Activated naive CD4-positive, alpha-beta T cell (primary cell): ENCODE data around the gene ST3GAL4.
A peak's percentile ranks its signal among the peaks of the same experiment; 100 is the strongest.
"Not testable (repeated sequence)": the region's sequence is repeated elsewhere in the genome, so short reads cannot be mapped to it uniquely, and the experiment has no call there.

ENCODE experiments used
- DNase-seq, 4 experiments: peaks; one replicate each; lab custom pipeline; 2025; lab: John Stamatoyannopoulos, UW

ST3GAL4 gene

GRCh38 chr11:126346586-126346940 lies 8.9 kb upstream of the ST3GAL4 start:
- DNase-seq: no peak

- not testable (repeated sequence) for DNase-seq
These were observed 8.5 kb upstream of the ST3GAL4 start for GRCh38 chr11:126346946-126347345.

- DNase-seq: no peak
These were observed 7.5 kb upstream of the ST3GAL4 start for GRCh38 chr11:126347751-126348668.

GRCh38 chr11:126348806-126349582 lies 6.5 kb upstream of the ST3GAL4 start:
- no peak for DNase-seq

GRCh38 chr11:126350836-126351235 lies 4.7 kb upstream of the ST3GAL4 start:
- no peak for DNase-seq

- DNase-seq: no peak
These were observed 3.3 kb upstream of the ST3GAL4 start for GRCh38 chr11:126352163-126352562.

- DNase-seq: no peak
These were observed 2.3 kb upstream of the ST3GAL4 start for GRCh38 chr11:126352934-126353801.

GRCh38 chr11:126354631-126355323 lies 709 bp upstream of the ST3GAL4 start:
- peak in 1 of 4 experiments; percentile 29 for DNase-seq

GRCh38 chr11:126355926-126356897 lies 726 bp downstream of the ST3GAL4 start:
- DNase-seq: no peak

GRCh38 chr11:126357055-126357962 lies 1.8 kb downstream of the ST3GAL4 start:
- DNase-seq: no peak

- DNase-seq: no peak
These were observed 2.7 kb downstream of the ST3GAL4 start for GRCh38 chr11:126357969-126358762.

- DNase-seq: no peak
These were observed 3.3 kb downstream of the ST3GAL4 start for GRCh38 chr11:126358763-126359160.

- DNase-seq: no peak
These were observed 4.1 kb downstream of the ST3GAL4 start for GRCh38 chr11:126359431-126360048.

- DNase-seq: no peak
These were observed 4.6 kb downstream of the ST3GAL4 start for GRCh38 chr11:126360049-126360446.

GRCh38 chr11:126361400-126361799 lies 5.9 kb downstream of the ST3GAL4 start:
- no peak for DNase-seq

GRCh38 chr11:126362879-126363655 lies 7.6 kb downstream of the ST3GAL4 start:
- no peak for DNase-seq

- DNase-seq: no peak
These were observed 8.3 kb downstream of the ST3GAL4 start for GRCh38 chr11:126363706-126364248.
